Endothelial cell of umbilical vein (primary cell): ENCODE results near the gene EFNB1.

Experiments
- CTCF ChIP-seq, 2 donors: IDR thresholded peaks; 1 replicate in 1 of 2; 2 replicates in 1 of 2; pipeline ENCODE4 v1.5.1; 2011; ENCODE audit warnings: low read length in 2 of 2, mild to moderate bottlenecking in 2 of 2, moderate library complexity in 2 of 2, control low read depth in 1 of 2, inconsistent platforms in 1 of 2, low read depth in 1 of 2; ENCODE audit not compliant: insufficient read depth in 1 of 2; ENCODE audit errors: extremely low read depth in 1 of 2
- MAX ChIP-seq: IDR thresholded peaks from 2 replicates; pipeline ENCODE4 v1.6.1; 2011; ENCODE audit not compliant: insufficient read depth, insufficient read length
- POLR2A ChIP-seq: IDR thresholded peaks from 2 replicates; pipeline ENCODE4 v1.6.1; 2012; ENCODE audit warnings: low read depth, mild to moderate bottlenecking, control low read depth, low read length

DNA sequence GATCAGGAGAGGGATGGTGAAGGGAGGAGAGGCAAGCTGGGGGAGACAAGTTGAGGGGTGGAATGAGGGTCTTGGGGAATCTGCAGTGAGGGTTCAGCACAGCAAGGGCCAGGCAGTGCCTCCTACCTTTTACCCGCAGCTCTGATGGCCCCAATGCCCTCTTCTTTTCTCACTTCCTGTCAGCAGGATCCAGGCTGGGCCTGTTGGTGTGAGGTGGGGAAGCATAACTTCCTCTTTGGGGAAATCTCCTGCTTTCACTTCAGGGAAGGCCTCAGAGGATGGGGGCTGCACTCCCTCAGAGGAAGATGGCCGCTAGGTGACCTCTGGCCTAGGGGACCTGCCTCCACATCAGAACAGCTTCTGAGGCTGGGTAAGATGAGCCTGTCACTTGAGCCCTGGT is 36.5 kb downstream of the EFNB1 start:
- TF ChIP-seq CTCF (IDR thresholded peaks at IDR 0.05; ENCODE audit: extremely low read depth in 1 of 2, insufficient read depth in 1 of 2, low read depth in 1 of 2, low read length in 2 of 2) = no peak
- no peak for TF ChIP-seq POLR2A
- TF ChIP-seq MAX = no peak
